PC-3 (cell line): ENCODE data around the gene LGMN. TPM values are rescaled to one million over a fixed set of nuclear protein-coding genes. Genes with fewer than 3 reads are reported as not detected.

Experiments used
- ATAC-seq: fragments of 200-7000 bp; cut with Tn5 transposase; 2 replicates; pipeline ENCODE4 v1.9.1; 2020; ENCODE audit warnings: mild to moderate bottlenecking, moderate library complexity
- BruUV-seq: library from RNA; stranded (reverse); fragments of 400-500 nt; replicated peaks from 2 replicates; lab custom pipeline; 2021; lab: Mats Ljungman, UMichigan
- CTCF ChIA-PET: fragments of 300-600 bp; sonication (Branson Sonifier 250); formaldehyde crosslinking; loops from one replicate; lab custom pipeline; 2022; ENCODE audit warnings: antibody characterized with exemption; lab: Charles Lee
- POLR2A ChIA-PET: fragments of 300-600 bp; sonication (Branson Sonifier 250); formaldehyde crosslinking; loops from one replicate; lab custom pipeline; 2022; ENCODE audit warnings: antibody characterized with exemption; ENCODE audit not compliant: unreplicated experiment; lab: Charles Lee
- DNase-seq: peaks from one replicate; pipeline ENCODE4 v3.0.0-alpha.2; 2015
- H2AFZ ChIP-seq: fragments of 300-600 bp; sonication (generic); 2 replicates; pipeline ENCODE4 v1.6.0; 2016; ENCODE audit warnings: antibody characterized with exemption, low read length
- H3F3A ChIP-seq: fragments of 300-600 bp; sonication (generic); one replicate; pipeline ENCODE4 v1.6.0; 2017; ENCODE audit warnings: antibody characterized with exemption, low read length, control low read depth, mild to moderate bottlenecking; ENCODE audit not compliant: unreplicated experiment
- H3K27ac ChIP-seq: fragments of 300-600 bp; sonication (generic); 2 replicates; pipeline ENCODE4 v1.5.1; 2016; ENCODE audit warnings: mild to moderate bottlenecking, low read length
- H3K27me3 ChIP-seq: fragments of 300-600 bp; sonication (generic); 2 replicates; pipeline ENCODE4 v1.6.1; 2016; ENCODE audit warnings: low read length, mixed read lengths
- H3K36me3 ChIP-seq: fragments of 300-600 bp; sonication (generic); 2 replicates; pipeline ENCODE4 v1.6.1; 2016; ENCODE audit warnings: low read depth, mixed run types, low read length, mixed read lengths
- H3K4me1 ChIP-seq: fragments of 300-600 bp; sonication (generic); 2 replicates; pipeline ENCODE4 v1.5.1; 2016; ENCODE audit warnings: low read length; ENCODE audit not compliant: insufficient read depth
- H3K4me2 ChIP-seq: fragments of 300-600 bp; sonication (generic); 2 replicates; pipeline ENCODE4 v1.6.0; 2016; ENCODE audit warnings: low read length
- H3K4me3 ChIP-seq: fragments of 300-600 bp; sonication (generic); 2 replicates; pipeline ENCODE4 v1.5.1; 2016; ENCODE audit warnings: mild to moderate bottlenecking, low read length, mixed read lengths
- H3K79me2 ChIP-seq: fragments of 300-600 bp; sonication (generic); 2 replicates; pipeline ENCODE4 v1.6.1; 2017; ENCODE audit warnings: low read length, mixed read lengths
- H3K9ac ChIP-seq: fragments of 300-600 bp; sonication (generic); 2 replicates; pipeline ENCODE4 v1.6.0; 2016; ENCODE audit warnings: mild to moderate bottlenecking, low read length
- H3K9me2 ChIP-seq: fragments of 300-600 bp; sonication (generic); replicated peaks from 2 replicates; pipeline ENCODE4 v1.6.1; 2016; ENCODE audit warnings: mixed run types, low read length, mixed read lengths
- H3K9me3 ChIP-seq: fragments of 300-600 bp; sonication (generic); 2 replicates; pipeline ENCODE4 v1.6.1; 2016; ENCODE audit warnings: low read length, mixed read lengths
- H4K20me1 ChIP-seq: fragments of 300-600 bp; sonication (generic); 2 replicates; pipeline ENCODE4 v1.6.1; 2016; ENCODE audit warnings: low read length, mixed read lengths
- EZH2 ChIP-seq: fragments of 300-600 bp; sonication (generic); IDR thresholded peaks from one replicate; pipeline ENCODE4 v1.6.1; 2017; ENCODE audit warnings: antibody characterized with exemption, mild to moderate bottlenecking, low read length; ENCODE audit not compliant: unreplicated experiment
- EZH2phosphoT487 ChIP-seq: fragments of 300-600 bp; sonication (generic); IDR thresholded peaks from 2 replicates; pipeline ENCODE4 v1.6.1; 2018; ENCODE audit warnings: mild to moderate bottlenecking, antibody characterized with exemption, low read length, borderline replicate concordance
- intact Hi-C: fragments of 100-400 bp; cut with micrococcal nuclease; formaldehyde crosslinking; loops from 2 replicates; pipeline ENCODE4 v1.9.0; 2023
- total RNA-seq: library from RNA; depleted of rRNA; stranded (reverse); fragments of >200 nt; gene quantifications from 2 replicates; pipeline ENCODE4 v1.2.3, GENCODE V29; 2014
- TF ChIP-seq, protein P1 (sequence below): fragments of 300-600 bp; sonication (generic); conservative IDR thresholded peaks from 2 replicates; pipeline ENCODE4 v1.5.1; 2017; ENCODE audit warnings: antibody characterized with exemption, low read depth, mild to moderate bottlenecking, low read length

LGMN gene
- total RNA-seq, 1 experiment from 2014 or later, result 46.8 TPM

DNA sequence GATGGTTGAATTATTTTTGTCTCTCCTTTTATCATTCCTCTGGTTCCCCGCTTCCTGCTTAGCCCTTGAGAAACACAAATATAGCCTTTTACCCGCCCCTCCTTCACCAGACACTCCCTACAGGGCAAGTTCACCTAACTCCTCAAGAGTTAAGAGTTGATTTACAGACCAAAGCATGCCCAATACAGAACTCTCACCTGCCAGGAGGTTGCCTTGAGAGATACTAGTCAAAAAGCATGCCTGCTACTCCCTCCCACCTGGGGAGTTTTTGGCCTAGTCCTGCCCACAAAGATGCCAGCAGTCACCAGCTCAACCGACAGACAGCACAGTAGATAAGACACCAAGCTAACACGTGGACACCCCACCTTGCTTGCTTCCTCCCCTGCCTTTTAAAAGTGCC lies 11.2 kb downstream of the LGMN start:
- TF ChIP-seq, protein P1, sequence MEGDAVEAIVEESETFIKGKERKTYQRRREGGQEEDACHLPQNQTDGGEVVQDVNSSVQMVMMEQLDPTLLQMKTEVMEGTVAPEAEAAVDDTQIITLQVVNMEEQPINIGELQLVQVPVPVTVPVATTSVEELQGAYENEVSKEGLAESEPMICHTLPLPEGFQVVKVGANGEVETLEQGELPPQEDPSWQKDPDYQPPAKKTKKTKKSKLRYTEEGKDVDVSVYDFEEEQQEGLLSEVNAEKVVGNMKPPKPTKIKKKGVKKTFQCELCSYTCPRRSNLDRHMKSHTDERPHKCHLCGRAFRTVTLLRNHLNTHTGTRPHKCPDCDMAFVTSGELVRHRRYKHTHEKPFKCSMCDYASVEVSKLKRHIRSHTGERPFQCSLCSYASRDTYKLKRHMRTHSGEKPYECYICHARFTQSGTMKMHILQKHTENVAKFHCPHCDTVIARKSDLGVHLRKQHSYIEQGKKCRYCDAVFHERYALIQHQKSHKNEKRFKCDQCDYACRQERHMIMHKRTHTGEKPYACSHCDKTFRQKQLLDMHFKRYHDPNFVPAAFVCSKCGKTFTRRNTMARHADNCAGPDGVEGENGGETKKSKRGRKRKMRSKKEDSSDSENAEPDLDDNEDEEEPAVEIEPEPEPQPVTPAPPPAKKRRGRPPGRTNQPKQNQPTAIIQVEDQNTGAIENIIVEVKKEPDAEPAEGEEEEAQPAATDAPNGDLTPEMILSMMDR, result no peak
- TF ChIP-seq EZH2phosphoT487, result no peak
- TF ChIP-seq EZH2, result no peak
- BruUV-seq, result no TSS peak
- Histone ChIP-seq H3K9ac (no peak overlapping the region), H3K4me1 (no peaks in the 10 kb centered on the region), H3K36me3 (peaks cover 4% of the 10 kb centered on the region; the same call in 1 of the 2 replicates), H2AFZ (no peak overlapping the region), H3F3A (no peaks in the 10 kb centered on the region), H3K27ac (no peak overlapping the region), H3K4me2 (no peak overlapping the region), H3K4me3 (no peak overlapping the region), H3K9me3 (no peaks in the 10 kb centered on the region), H3K79me2 (0 out of 2 replicates have a peak, but pooled peaks cover 4% of the 10 kb centered on the region), H4K20me1 (no peaks in the 10 kb centered on the region), H3K9me2 (no peaks in the 10 kb centered on the region), H3K27me3 (no peaks in the 10 kb centered on the region)
- DNase-seq, result no peak
- intact Hi-C loops, result no loop called here
- 0 out of 2 replicates have a peak, but pooled peaks have one; percentile 20 for ATAC-seq
- ChIA-PET POLR2A (interaction anchor here (0.6 kb wide), 1 partner anchor 9 kb away, joined by 3 read pairs; no protein-coding TSS in a partner anchor), CTCF (no interaction called here)

DNA sequence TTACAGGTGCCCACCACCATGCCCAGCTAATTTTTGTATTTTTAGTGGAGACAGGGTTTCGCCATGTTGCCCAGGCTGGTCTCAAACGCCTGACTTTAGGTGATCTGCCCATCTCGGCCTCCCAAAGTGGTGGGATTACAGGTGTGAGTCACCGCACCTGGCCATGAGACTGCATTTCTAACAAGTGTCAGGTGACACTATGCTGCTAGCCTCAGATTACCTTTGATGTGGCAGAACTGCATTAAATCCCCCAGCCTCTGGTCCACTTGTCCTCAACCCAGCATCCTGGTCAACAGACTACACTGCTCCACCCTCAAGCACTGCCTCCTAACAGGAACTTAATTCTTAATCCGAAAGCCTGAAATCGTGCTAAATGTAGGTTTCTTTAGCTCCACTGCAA lies 13.1 kb downstream of the LGMN start:
- Histone ChIP-seq H3K79me2 (0 out of 2 replicates have a peak, but pooled peaks cover 4% of the 10 kb centered on the region), H3K4me1 (peaks cover 4% of the 10 kb centered on the region; the same call in 1 of the 2 replicates), H3K4me2 (no peak overlapping the region), H3K4me3 (no peak overlapping the region), H3K9me2 (no peaks in the 10 kb centered on the region), H2AFZ (no peak overlapping the region), H3K9ac (no peak overlapping the region), H3K27ac (no peak overlapping the region), H3K36me3 (peaks cover 8% of the 10 kb centered on the region; the same call in 1 of the 2 replicates), H3K27me3 (no peaks in the 10 kb centered on the region), H3F3A (no peaks in the 10 kb centered on the region), H4K20me1 (no peaks in the 10 kb centered on the region), H3K9me3 (no peaks in the 10 kb centered on the region)
- TF ChIP-seq EZH2 (no peak), EZH2phosphoT487 (no peak)
- TF ChIP-seq, protein P1, result no peak
- BruUV-seq, result no TSS peak
- DNase-seq, result no peak
- ChIA-PET POLR2A (no interaction called here), CTCF (no interaction called here)
- intact Hi-C loops, result no loop called here
- no peak for ATAC-seq

DNA sequence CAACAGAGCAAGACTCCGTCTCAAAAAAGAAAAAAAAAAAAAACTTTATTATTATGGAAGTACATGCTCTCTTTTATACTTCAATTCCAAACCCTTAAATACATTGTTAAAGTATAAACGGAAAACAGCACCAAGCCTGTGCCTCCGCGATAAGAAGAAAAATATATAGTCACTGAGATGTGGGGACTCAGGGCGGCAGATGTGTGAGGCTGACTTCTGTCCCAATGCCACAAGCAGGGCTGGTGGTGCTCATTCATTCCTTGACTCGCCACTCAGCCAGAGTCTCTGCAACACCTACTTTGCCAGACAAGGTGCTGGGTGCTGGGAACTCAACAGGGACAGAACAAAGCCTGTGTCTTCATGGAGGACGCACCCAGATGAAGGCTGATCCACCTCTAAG lies 13.8 kb downstream of the LGMN start:
- DNase-seq (no peak), ATAC-seq (no peak)
- H3K9me2 ChIP-seq, result no peaks in the 10 kb centered on the region
- 0 out of 2 replicates have a peak, but pooled peaks cover 4% of the 10 kb centered on the region for H3K79me2 ChIP-seq
- ChIA-PET CTCF (no interaction called here), POLR2A (no interaction called here)
- no peak overlapping the region for H2AFZ ChIP-seq
- no peaks in the 10 kb centered on the region for H4K20me1 ChIP-seq
- BruUV-seq, result no TSS peak
- H3K4me3 ChIP-seq, result no peak overlapping the region
- H3K4me2 ChIP-seq, result no peak overlapping the region
- H3K9ac ChIP-seq, result no peak overlapping the region
- H3K4me1 ChIP-seq, result peaks cover 12% of the 10 kb centered on the region
- intact Hi-C loops, result no loop called here
- peaks cover 8% of the 10 kb centered on the region; the same call in 1 of the 2 replicates for H3K36me3 ChIP-seq
- TF ChIP-seq EZH2phosphoT487, result no peak
- no peak for TF ChIP-seq EZH2
- TF ChIP-seq, protein P1, result no peak
- no peaks in the 10 kb centered on the region for H3F3A ChIP-seq
- no peaks in the 10 kb centered on the region for H3K9me3 ChIP-seq
- H3K27me3 ChIP-seq, result no peaks in the 10 kb centered on the region
- H3K27ac ChIP-seq, result no peak overlapping the region
